Cerebellar nuclear complex (tissue), 1 donor: ENCODE results near the gene RFX2.
"Not testable (repeated sequence)": the region's sequence is repeated elsewhere in the genome, so short reads cannot be mapped to it uniquely, and the experiment has no call there.

Experiments used
- DNase-seq, 2 experiments: peaks; one replicate each; lab custom pipeline; 2025; lab: John Stamatoyannopoulos, UW

The RFX2 gene

DNA sequence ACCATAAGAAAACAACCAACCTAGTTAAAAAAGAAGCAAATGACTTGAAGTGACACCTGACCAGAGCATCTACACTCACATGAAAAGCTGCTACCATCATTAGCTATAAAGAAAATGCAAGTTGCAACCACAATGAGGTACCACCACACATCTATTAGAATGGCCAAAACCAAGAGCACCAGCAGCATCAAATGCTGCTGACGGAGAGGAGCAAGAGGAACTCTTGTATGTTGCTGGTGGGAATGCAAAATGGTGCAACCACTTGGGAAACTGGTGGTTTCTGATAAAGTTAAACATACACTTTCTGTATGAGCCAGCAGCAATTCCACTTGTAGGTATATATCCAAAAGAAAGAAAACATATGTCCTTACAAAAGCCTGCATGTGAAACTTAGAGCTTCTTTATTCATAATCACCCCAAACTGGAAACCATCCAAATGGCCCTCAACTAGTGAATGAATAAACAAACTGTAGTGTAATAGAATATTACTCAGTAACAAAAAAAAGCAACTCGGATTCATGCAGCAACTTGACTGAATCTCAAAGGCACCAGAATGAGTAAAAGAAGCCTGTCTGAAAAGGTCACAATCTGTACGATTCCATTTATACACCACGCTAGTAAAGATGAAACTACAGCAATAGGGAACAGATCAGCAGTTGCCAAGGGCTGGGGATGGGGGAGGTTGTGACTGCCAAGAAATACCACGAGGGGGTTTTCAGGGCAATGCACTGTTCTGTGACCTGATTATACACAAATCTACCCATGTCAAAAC is 71.5 kb downstream of the RFX2 start:
- no peak for DNase-seq

DNA sequence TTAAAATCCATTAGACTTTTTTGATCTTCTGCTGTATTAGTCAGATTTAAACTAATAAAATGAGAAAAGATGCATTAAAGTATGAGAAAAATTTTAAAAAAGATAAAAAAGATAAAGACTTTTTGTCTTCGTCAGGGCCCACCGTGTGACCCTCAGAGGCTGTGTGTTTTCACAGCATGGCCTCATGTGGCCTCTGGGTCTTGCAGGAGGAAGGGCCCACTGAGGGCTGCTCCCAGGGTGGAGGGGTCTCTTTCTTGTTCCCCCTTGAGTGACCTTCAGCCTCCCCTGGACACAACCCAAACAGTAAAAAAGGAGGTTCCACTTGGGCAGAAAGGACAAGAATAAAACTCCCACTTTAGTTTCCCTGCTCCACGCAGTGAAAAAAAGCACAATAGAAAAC is 75.3 kb downstream of the RFX2 start:
- DNase-seq = no peak

DNA sequence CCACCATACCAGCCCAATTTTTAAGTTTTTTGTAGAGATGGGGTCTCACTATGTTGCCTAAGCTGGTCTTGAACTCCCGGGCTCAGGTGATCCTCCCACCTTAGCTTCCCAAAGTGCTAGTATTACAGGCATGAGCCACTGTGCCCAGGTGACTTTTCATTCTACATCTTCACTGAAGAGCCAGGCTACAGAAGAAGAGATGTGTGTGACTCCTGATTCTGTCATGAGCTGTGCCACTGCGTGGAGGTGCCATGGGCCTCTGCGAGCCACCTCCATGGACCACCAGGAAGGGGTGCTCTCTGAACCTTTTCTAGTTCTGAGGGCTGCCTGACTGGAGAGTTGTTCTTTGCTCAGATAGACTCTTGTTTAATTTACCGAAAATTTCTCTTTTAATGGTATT is 75.8 kb downstream of the RFX2 start:
- no peak for DNase-seq

DNA sequence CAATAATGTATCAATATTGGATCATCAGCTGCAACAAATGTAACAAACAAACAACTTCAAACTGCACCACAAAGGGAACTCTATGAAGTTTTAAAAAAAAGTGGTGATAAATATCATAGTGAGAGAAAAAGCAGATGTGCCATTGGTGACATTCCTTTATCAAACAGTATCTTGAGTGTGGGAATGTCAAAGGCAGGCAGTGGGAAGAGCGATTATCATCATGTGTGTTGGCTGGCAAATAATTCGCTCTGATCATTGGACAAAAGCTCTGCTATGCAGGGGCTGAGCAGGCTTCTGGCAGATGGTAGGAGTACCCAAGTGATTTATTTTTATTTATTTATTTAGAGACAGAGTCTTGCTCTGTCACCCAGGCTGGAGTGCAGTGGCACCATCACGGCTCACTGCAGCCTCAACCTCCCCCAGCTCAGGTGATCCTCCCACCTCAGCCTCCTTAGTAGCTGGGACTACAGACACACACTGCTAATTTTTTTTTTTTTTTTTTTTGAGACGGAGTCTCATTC is 76.5 kb downstream of the RFX2 start:
- no peak for DNase-seq

DNA sequence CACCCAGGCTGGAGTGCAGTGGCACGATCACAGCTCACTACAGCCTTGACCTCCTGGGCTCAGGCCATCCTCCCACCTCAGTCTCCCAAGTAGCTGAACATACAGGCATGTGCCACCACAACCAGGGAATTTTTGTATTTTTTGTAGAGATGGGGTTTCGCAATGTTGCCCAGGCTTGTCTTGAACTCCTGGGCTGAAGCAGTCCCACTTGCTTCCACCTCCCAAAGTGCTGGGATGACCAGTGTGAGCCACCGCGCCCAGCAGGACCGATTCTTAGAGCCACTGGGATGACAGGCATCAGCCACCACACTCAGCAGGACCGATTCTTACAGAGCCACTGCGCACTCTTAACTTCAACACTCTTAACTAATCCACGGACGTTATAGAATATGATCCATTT is 77.5 kb downstream of the RFX2 start:
- DNase-seq = no peak

DNA sequence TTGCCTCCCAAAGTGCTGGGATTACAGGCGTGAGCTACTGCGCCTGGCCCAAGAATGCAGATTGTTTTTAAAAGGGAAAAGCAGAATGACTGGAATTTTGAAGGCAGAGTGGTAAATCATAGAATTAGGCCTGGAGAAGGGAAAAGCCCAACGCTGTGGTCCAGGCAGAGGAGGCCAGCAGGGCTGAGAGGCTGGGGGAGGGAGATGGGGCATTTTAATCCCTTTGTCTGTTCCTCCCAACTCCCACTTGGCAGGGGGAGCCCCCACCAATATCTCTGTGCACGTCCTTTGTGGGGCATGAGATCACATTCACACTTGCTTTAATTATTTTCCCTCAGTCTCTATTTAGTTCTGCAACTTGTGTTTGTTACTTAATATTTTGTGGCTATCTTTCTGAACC is 77.9 kb downstream of the RFX2 start:
- DNase-seq = no peak

DNA sequence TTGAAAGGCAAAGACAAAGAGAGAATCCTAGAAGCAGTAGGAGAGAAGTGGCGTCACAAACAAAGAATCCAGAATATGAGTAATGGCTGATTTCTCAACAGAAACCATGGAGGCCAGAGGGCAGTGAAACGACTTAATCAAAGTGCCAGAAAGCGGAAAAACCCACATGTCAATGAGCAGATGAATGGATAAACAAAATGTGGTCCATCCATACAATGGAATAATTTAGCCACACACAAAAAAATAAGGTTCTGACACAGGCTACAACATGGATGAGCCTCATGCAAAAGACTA is 80.1 kb downstream of the RFX2 start:
- no peak for DNase-seq

DNA sequence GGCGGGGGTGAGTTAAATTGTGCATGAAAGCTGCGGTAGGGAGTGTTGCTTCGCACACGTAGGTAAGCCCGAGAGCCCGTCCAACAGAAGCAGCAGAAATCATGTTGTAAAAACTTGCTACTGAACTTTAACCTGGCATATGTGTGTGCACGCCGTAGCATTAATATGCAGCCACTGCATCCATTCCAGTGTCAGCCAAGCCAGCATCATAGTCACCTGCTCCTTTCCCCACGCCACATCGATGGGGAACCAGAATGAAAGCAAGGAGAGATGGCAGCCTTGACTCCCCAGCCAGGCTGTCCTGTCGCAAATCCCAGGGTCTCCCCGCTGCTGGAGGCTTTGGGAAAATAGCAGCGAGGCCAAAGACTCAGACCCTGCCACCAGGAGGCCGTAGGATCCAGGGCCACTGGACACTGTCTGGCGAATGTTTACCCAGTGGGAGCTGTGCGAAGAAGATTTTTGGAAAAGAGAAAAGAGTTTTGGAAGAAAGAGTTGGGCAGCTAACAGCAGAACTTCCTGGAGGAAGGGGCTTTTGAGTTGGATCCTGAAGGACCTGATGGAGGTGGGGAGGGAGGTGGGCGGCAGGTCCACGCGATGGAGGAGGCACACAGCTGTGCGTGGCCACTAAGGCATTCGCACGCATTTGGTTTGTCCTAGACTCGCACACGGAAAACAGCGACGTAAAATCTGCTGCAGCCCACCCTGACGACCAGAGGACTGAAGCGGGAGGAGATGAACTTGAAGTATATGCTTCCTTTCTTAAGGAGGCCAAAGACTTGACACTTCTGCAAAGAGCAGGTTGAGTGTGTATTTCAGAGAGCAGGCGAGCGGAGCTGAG is 83.7 kb downstream of the RFX2 start:
- DNase-seq = no peak

DNA sequence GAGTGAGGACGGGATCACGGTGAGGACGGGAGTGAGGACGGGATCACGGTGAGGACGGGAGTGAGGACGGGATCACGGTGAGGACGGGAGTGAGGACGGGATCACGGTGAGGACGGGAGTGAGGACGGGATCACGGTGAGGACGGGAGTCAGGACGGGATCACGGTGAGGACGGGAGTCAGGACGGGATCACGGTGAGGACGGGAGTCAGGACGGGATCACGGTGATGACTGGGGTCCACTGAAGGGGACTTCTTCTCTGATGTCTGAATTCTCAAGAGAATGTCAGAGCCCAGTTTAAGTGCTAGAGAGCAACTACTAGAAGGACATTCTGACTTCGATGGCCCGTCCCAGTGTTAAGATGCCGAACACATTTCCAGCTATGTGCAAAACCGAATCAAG is 85.5 kb downstream of the RFX2 start:
- DNase-seq = not testable (repeated sequence)

DNA sequence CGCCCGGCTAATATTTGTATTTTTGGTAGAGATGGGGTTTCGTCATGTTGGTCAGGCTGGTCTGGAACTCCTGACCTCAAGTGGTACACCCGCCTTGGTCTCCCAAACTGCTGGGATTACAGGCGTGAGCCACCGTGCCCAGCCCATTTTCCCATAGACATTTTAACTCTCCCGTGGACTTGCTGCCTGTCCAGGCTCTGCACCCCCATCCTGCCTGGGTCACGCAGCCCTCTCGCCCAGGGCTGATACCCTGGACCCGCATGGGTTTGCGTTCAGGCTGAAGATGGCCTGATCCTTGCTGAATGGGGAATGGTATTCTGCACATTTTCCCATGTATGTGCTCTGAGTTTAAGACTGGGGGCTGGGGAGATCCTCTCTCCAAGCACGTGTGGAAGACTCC is 86.4 kb downstream of the RFX2 start:
- no peak for DNase-seq

DNA sequence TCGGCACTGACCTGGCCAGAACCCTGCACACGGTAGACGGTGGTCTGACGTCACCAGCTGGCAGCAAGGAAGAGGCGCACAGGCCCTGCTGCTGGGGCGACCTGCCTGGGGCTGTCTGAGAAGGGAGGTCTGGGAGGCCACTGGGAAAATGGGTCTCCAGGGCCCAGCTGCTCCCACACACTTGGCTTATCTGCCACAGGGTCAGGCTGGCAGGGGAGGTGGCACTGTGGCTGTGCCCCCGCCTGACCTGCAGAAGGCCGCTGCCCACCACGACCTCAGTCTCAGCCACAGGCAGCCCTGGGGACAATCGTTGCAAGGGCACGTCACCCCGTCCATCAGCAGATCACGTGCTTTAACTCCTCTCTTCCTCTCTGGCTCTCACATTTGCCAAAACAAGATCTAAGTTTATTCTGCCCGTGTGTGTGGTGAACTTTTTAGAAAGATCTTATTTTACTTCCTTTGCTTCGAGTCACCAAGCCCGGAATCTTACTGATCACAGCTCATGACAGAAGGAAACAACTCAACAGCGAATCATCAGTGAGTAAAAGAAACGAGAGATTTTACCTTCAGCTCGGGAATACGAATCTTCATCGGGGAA is 87.1 kb downstream of the RFX2 start:
- DNase-seq = no peak

DNA sequence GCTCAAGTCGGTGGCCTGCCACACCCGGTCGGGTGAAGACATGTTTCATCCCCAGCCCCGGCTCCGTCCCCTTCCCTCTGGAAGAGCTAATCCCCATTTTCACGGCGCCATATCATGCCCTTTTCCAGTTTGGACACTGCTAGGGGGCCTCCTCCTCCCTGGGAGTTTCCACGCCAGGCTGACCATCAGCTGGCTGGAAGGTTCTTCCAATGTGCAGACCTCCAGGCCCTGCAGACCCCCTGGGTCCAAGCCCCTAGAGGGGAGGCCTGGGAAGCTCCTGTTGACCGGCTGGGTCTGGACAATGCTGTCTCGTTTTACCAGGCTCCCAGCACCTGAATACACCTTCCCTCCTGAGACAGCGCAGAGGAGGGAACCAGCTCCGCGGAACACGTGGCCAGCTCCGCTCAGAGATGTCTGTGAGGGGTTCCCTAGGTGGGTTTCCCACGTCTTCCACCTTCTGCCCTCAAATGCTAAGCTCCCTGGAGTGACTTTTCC is 87.7 kb downstream of the RFX2 start:
- no peak for DNase-seq

DNA sequence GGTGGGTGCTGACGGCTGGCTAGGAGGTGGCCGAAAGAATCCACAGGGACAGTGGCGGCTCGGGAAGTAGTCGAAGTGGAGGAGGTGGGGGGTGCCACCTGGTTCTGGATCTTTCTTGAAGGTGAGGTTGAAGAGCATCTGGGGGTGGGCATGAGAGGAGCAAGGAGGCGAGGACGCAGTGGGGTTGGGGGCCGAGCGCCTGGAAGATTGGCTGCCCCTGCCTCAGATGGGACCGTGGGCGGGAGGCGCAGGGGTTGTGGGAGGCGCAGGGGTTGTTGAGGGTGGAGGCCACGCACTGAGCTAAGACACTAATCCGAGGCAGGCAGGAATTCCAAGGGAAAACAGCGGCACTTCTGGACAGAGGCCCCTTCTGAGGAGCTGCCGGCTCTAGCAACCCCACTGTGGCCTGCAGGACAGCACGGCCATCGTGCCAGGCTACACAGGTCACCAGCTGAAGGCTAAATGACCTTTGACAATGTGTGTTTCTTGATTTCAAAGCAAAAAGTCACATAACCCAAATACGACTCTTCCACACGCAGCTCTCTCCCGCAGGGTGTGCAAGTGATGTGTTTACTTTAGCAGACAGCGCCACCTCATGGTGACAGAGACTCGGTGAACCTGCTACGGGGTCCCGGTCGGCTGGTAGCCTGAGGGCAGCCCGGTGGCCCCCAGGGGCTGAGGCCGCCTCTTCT is 88.3 kb downstream of the RFX2 start:
- DNase-seq = no peak

DNA sequence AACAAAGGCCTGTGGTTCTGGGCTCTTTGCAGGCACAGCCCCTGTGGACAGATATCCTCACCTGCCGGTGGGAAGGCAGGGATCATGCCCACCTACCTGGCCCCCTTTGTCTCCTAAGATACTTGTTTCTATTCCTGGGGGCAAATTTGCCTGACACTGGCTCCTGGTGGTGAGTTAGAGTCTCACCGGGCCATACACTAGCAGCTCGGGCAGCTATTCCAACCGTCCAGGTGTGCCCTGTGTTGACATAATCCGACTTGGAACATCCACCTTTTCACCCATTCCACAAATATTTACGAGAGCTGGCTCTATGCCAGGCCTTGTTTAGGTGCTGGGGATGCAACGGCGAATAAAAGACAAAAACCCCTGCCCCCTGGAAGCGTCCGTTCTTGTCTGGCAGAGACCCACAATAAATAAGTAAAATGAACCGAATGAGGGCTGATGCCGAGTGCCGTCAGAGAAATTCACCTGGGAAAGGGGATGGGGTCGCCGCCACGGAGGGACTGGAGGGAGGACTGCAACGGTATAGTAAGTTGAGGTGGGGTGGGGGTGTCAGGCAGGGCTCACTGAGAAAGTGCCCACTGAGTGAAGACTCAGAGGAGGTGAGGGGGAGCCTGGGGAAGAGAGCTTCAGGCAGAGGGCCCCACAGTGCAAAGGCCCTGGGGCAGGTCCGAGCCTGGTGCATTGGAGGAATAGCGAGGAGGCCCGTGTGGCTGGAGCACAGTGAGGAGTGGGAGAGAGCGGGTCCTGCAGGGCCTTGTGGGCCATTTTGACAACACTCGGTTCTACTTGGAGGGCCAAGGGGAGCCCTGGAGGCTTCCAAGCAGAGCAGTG is 89.1 kb downstream of the RFX2 start:
- no peak for DNase-seq

DNA sequence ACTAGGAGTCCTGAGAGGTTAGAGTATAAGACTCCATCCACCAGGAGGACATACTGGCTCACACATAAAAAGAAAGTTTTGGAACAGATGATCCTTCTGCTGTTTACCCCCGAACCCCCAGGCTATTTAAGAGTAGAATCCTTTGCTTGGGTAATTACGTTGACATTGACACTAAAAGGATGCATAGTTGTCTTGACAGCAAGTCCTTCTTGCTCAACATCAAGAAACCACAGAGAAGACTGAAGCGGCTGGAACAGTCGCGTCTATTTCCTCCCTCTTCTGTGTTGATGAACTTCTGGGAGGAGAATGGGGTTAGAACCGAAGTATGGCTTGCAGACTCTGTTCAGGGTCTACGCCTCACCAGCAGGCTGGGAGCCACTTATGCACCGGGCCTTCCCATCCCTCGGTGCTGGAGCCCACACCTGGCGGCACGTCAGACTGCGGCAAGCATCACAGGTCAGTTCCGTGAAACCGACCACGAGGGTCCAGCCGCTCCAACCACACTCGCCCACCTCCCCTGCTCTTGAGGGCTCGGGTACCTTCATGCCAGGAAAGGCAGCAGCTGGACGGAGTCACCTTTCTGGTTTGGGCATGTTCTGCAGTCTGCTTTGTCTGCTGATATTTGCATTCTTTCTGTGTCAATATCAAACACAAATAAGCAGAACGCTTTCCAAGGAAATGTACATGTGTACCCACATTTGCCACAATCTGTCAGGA is 90.0 kb downstream of the RFX2 start:
- DNase-seq = no peak

DNA sequence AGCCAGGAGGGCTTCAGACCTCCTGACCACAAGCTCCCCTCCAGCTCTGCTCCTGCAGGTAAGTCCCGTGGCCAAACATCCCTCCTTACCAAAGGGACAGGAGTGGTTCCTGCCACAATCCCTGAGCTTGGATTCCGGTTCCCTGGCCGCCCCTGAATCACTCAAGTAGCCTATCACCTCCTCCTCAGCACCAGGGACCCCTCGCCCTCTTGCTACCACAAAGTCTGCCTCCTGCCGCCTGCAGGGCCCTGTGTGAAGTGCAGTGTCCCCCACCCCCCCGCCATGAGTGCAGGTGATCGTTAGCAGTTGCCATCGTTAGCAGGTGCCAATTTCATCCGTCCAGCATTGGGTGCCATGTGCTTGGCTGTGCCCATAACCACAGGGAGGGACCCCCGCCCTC is 91.5 kb downstream of the RFX2 start:
- no peak for DNase-seq

DNA sequence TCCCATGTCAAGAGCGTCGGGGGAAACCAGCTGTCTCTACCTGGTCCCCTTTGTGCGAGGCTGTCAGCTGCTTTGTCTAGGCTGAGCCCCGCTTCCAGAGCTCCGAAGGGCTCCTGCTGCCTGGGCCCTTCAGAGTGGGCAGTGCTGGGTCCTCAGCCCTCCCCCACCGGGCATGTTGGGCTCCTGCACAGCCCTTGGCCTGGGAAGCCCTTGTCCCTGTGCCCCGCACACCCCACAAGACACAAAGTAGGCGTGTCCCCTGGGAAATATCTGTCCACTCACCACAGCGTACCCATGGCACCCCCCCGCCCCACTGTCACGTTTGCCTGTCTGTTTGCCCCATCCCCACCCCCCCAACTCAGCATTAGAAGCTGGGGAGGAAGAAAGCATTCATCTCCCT is 92.7 kb downstream of the RFX2 start:
- DNase-seq = no peak

DNA sequence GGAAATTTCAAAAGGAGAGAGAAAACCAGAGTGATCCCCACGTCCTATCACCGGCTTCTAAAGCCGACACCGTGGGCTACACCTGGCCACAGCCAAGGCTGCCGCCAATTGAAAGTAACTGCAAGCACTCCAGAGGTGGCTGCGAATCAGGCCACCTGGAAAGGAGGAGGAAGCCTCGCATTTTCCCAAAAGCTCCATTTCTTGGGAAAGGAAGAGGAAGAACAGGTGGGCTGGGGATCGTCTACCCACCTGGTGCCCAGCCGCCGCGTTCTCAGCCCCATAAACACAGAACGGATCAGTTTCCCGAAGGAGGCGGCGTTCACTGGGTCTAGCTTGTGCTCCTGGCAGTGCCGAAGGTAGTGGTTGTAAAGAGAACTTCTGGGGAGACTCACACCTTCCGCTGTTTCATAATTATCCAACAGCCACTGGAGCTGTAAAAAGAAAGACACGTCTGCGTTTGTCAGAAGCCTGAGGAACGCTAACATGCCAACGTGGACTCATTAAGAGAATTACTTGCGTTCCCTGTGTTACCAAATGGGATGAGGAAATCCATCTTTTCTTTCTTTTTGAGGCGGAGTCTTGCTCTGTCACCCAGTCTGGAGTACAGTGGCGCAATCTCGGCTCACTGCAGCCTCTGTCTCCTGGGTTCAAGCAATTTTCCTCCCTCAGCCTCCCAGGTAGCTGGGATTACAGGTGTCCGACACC is 94.3 kb downstream of the RFX2 start:
- no peak for DNase-seq

DNA sequence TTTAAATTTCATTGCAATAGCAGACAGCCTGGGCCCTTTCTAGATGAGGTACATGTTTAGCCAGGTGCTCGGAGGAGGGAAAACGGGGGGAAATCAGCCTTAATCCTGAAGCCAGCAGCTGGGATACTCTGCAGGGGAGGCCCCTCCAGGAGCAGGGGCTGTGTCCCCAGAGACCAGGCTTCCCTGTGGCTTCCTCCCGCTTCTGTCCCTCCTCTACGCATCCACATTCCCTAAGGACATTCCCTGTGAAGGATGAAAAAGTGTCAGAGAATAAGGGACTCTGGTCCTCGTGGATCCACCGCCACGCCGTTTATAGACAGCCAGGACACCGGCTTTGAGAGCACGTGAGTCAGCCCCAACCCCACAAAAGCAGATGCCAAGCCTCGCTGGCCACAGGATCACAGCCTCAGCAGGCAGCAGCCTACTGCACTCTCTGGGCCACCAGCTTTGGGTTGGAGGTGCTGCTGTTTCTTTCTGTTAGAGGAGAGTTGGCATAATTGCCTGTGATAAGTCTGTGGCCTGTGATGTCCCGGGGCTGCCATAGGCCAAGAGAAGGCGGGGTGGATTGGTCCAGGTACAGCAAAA is 95.7 kb downstream of the RFX2 start:
- DNase-seq = no peak
